NK-92 (cell line): ENCODE measurements around the gene MRPL39.
"Not testable (repeated sequence)": the region's sequence is repeated elsewhere in the genome, so short reads cannot be mapped to it uniquely, and the experiment has no call there.

ENCODE experiments used
- DNase-seq: peaks from one replicate; lab custom pipeline; 2025; ENCODE audit not compliant: unreplicated experiment; lab: John Stamatoyannopoulos, UW

MRPL39 gene

DNA sequence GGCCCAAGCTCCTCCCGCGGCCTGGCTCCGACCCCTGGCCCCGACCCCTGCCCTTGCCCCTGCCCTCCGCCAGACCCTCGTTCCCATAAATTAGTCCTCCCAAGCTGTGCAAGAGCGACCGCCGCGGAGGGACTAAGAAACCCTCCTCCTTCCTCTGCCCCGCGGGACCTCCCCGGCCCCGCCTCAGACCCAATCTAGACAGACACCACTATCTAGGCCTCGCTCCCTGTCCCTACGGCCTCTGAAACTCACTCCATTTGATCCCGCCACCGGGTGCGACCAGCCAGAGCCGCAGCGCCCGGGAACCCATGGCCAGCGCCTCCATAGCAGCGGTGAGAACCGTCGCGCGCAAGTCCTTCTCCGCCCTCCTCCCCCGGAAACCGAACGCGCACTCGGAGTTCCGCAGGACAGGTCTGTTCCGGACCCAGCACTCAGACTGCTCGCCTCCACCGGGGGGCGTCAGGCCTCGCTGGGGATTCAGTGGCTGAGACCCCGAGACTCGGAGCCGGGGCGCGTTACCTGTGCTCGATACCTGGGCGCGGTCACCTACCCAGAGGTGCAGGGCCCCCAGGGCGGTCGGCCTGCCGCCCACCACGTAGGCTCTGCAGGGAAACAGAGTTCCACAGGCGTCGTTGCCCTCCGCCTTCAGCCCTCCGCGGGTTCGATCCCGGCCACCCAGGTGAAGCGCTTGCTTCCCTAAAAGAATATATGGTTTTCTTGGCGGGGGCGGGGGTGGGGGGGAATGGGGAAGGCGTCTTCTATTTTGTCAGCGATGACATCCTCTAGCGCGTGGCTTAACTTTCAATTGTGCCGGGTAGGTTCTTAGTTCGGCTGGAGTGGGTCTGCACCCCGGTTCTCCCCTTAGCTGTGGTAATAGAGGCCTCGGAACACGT is at the start of gene MRPL39:
Gene MRPL39 (minus strand): TSS at position 331 of the 893 bp plus-strand sequence. CDS start 6 bp downstream, at position 325.
- DNase-seq = peak; percentile 23

DNA sequence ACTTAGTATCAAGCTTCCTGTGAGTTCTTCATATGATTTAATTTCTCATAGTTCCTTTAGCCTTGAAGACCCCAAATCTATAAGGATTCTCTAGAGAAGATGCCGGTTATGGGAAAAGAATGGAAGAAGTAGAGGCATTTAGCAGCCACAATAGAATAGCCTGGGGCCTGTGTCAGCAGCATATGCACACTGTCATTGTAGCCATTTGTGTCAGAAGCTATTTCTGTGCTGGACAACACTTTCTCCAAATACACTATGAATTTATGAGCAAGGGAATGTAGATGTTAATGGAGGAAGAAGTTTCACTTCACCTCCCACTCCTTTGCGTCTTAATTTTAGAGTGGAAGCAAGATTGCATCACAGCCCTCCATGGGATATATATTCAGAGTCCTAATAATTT is 49.1 kb upstream of the MRPL39 start:
- DNase-seq = no peak

DNA sequence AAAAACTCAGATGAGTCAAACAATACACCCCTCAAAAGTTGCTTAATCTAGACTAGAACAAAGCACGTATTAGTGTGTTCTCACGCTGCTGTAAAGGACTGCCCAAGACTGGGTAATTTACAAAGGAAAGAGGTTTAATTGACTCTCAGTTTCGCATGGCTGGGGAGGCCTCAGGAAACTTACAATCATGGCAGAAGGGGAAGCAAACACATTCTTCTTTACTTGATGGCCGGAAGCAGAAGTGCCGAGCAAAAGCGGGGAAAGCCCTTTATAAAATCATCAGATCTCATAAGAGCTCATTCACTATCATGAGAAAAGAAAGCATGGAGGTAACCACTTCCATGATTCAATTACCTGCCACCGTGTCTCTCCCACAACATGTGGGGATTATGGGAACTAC is 41.9 kb upstream of the MRPL39 start:
- no peak for DNase-seq

DNA sequence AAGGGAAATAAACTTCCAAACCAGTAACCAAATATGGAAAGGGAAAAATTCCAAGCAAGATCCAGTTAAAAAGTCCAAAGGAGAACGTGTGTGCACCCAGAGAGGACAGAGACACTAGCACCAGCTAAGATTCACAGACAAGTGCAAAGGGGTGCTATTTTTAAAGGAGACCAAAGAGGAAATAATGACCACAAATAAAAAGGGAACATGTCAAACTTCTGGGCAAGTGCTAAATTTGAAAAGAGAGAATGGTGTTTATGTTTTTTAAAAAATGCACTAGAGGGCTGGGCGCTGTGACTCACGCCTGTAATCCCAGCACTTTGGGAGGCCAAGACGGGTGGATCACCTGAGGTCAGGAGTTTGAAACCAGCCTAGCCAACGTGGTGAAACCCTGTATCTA is 40.4 kb upstream of the MRPL39 start:
- DNase-seq = no peak

DNA sequence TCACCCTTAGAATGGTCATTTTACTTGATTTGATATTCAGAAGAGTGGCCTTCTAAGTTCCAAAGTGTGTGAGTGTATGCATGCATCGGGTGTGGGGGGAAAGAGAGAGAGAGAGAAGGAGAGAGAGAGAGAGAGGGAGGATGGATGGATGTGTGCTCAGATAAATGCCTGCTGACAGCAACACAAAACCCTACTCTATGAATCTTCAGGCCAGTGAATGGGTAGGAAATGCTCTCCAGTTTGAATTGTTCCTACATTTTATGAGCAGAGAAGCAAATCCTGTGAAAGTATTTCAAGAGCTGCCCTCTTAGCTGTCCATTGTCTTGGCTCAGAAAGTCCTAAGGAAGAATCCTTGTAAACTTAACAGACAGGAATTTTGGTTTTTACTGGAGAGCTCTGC is 39.2 kb upstream of the MRPL39 start:
- DNase-seq = no peak

DNA sequence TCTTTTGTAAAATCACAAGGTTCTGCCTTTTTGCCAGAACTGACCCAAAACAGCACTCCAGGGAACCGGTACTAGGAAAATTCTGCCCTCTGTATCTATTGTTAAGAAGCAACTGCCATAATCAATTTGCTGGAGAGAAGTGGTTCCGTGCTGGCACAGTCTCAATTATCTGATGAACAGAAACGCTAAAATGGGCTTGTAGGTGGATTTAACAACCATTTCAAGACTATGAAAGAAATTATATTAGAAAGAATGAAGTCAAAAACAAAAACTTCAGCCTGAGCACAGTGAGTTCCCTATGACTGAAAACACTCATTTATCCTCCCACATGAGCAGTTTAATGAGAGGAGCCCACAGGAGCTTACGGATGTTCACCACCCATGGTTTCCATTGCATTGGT is 36.2 kb upstream of the MRPL39 start:
- no peak for DNase-seq

DNA sequence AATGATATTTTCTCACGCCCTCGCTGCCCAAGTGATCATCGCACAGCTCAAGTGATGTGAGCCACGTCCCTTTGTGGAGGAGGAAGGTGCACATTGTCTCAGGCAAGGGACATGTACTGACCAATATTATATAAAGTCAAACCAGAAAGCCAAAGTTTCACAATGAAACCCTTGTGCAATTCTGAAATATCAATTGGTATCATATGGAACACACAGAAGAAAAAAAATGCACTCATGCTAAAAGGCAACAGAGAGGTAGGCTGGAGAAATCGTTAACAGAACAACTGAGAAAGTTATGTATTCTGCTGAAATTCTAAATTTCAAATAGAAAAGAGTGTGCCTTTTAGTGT is 33.6 kb upstream of the MRPL39 start:
- DNase-seq = no peak

DNA sequence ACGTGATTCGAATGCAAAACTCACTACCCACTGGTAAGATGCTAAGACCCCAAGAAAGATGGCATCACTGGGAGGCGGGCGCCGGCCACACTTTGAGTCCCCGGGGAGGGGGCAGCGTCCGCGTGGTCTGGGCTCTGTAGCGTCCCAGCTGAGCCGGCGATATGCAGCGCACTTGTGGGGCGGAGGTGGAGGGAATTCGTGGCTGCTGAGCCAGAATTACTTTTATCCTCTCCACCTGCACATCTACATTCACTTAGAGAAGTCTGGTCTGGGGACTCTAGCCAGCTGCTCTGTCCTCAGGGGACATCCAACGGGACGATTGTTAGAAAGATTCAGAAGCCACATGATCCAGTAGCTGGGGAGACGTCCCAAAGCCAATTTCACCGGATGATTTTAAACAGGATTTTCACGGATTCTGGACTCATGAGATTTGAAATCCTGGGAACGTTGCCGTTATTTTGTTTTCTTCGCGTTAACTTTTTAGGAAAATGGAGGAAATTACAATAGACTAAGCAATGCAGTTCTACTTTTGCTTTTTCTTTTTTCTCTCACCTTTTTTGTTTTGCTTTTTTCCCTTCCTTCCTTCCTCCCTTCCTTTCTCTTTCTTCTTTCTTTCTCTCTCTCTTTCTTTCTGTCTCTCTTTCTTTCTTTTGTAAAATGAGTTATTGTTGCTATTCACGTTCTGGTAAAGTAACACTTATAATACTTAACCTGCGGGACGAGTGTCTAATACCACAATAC is 33.1 kb upstream of the MRPL39 start:
- no peak for DNase-seq

DNA sequence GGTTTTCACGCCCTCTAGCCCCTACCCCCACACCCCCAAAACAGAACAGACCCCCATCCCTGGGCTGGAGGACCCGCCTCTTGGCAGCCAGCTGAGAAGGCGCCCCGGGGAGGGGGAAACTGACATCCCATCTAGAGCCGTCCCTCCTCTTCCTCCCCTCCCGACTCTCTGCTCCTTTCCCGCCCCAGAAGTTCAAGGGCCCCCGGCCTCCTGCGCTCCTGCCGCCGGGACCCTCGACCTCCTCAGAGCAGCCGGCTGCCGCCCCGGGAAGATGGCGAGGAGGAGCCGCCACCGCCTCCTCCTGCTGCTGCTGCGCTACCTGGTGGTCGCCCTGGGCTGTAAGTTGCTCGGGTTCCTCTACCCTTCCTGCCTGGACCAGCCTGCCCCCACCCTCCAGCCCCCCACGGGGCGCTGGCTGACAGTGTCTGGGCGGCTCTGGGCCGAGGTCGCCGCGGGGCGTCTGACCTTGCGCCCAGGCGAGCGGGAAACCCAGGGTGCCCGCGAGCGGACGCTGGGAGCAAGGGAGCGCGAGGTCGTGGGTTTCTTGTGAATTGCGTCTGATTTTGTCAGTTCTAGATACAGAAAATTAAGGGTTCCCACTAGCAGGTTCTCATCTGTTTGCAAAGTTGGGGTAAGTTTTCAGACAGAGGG is 32.4 kb upstream of the MRPL39 start:
- no peak for DNase-seq

DNA sequence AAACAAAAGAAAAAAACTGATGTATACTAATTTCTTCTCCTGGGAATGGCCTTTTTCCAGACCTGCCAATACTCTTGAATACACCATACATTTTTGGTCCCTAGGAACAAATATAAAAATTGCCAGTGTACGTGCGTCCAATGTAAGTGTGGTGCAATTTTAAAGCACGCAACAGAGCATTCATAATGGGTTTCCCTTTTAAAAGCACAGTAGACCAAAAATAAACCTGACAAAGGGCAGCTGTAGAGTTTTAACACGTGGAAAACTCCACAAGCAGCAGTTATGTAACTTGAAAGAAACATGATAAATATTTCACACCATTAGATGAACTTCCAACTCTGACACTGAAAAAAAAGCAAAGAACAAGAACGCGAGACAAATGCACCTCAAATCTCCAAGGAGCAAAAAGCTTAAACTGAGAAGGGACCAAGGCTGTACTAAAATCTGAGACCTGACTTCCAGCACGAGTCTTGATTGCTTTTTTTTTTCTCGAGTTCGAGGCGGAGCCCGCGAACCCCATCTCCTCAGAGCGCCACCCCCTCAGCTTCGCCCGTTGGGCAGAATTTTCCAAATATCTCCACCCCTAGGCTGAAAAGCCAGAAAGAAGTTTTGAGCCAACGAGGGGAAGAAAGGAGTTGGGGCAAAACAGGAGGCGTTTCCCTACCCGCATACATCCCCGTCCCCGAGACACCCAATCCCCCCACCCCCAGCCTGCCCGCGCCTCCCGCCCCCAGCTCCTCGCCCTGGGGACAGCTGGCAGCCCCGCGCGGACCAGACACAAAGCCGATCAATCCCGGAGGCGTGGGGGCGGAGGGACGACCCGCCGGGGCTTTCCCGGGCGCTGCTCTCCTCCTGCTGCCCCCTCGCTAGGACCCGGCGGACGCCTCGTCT is 31.6 kb upstream of the MRPL39 start, which contains the start of gene JAM2:
Gene JAM2 (plus strand): TSS at position 599 of the 891 bp plus-strand sequence. CDS start 564 bp downstream, outside the sequence.
- DNase-seq = no peak

DNA sequence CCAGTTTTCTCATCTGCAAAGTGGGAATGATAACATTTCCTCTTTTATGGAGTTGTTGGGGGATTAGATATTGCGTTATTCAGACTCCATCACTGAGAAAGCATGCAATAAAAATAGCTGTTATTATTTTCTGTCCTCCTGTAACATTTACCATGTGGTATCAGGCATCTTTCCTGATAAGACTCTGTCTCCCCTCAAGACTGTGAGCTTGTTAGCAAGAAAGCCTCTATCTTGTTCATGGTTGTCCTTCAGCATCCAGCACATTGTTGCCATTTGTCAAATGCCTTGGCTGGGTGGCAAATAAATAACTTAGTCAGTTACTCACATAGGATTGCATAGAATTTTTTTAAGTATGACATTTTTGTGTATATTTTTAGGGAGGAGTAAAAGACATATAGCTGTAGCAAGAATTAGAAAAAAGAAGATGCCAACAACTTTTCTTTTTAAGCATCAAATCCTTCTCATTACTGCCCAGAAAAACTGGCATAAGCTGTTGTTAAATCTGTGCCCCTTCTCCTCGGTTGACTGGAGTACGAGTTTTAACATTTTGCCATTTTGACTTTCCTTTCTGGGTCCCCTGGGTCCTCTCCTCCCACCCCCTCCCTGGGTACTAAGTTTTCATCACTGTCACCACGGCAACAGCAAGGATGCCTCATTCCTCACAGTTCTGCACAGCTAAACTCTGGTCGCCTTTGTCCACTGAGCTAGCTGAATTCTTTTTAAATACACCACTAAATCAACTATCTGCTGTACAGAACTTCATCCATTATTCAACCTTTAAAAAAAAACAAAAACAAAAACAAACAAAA is 30.8 kb upstream of the MRPL39 start:
- DNase-seq = no peak

DNA sequence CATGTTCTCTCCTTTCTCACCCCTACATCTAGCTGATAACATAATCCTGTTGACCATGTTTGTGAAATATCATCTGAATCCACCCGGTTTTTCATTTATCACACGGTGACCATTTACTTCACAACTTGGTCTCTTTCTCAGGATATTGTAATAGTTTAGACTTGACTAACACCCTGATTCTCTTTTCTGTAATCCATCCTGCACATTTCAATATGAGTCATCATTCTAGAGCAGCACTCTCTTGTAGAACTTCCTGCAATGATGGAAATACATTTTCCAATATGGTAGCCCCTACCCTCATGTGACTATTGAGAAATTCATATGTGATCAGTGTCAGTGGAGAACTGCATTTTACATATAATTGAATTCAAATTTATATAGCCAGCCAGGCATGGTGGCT is 29.4 kb upstream of the MRPL39 start:
- DNase-seq = no peak

DNA sequence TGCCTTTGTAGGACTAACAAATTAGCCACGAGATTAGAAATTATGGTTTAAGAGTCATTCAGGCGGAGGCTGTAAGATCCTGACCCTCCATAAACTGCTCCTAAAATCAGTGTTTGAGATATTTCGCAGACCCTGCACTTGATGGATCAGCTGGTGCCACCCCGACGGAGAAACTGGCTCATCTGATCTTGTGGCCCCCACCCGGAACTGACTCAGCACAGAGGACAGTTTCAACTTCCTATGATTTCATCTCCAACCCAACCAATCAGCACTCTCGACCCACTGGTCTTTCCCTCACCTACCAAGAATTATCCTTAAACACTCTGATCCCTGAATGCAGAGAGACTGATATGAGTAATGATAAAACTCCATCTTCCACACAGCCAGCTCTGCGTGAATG is 28.0 kb upstream of the MRPL39 start:
- DNase-seq = no peak

DNA sequence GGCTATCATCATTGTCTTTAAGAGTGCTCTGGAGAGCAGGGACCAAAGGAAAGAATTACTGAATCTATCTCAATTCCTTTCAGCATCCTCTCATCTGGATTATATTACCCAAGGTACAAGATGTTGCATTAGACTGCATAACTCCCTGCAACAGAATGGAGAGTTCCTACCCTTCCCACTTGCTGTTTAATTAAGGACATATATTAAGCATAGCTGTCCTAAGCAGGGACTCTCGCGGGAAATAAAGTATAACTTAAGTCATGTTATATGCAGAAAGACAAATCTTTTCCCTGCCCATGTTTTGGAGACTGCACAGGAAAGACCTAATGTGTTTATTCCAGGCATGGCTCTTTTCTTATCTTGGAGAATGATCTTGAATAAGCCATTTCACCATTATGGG is 25.0 kb upstream of the MRPL39 start:
- DNase-seq = no peak

DNA sequence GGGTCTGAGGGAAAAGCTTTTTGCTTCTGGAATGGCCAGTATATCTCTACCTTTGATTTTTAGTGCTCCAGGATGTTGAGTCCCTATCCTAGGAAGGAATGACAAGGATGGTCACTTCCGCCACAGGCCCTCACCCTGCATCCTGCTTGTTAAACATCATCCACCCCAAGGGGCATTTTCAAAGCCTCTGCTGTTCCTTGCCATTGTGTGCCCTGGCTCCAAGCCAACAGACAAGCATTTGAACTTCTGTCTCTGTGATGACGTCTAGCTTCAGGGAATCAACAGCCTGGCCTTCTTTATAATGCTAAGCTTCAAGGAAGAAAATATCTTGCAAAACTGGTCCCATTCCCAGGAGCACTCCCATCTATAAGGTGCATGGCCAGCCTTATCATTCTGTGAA is 19.5 kb upstream of the MRPL39 start:
- no peak for DNase-seq

DNA sequence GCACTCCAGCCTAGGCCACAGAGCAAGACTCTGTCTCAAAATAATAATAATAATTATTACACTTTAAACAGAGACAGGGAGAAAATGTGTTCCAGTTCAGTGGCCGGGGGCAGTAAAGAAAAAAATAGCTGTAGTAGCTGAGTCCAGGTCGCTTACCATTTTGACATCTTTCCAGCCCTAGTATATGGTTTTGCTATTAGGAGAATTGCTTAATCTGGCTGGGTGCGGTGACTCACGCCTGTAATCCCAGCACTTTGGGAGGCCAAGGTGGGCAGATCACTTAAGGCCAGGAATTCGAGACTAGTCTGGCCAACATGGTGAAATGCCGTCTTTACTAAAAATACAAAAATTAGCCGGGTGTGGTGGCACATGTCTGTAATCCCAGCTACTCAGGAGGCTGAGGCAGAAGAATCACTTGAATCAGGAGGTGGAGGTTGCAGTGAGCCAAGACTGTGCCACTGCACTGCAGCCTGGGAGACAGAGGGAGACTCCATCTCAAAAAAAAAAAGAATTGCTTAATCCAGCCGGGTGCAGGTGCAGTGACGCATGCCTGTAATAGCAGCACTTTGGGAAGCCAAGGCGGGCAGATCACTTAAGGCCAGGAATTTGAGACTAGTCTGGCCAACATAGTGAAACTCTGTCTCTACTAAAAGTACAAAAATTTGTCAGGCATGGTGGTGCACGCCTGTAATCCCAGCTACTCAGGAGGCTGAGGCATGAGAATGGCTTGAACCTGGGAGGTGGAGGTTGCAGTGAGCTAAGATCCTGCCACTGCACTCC is 18.7 kb upstream of the MRPL39 start:
- DNase-seq = not testable (repeated sequence)

DNA sequence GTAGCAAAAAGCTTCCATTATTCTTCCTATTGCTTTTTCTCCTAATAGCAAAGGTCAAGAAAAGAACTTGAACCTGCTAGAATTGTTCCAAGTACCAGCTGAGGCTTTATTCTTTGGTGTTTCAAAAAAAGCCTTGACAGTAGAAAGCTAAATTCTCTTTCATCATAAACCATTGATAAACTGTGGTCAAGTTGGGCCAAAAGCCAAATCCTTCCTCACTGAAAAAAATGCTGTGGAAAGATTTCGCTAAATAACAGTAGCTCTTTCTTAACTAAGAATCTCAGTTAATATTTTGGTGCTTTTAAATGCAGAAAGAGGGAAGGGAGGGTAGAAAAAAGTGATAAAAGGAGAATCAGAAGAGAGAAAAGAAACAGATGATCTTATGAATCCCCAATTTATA is 17.8 kb upstream of the MRPL39 start:
- no peak for DNase-seq

DNA sequence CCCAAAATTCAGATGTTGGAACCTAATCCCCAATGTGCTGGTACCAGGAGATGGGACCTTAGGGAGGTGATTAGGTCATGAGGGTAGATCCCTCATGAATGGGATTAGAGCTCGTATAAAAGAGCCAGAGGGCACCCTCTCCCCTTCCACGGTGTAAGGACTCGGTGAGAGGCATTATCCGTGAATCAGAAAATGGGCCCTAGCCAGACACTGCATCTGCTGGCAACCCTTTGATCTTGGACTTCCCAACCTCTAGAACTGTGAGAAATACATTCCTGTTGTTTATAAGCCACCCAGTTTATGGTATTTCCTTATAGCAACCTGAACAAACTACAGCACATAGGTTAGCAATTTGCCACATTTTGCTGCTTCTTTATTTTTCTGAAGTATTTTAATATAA is 17.2 kb upstream of the MRPL39 start:
- DNase-seq = no peak

DNA sequence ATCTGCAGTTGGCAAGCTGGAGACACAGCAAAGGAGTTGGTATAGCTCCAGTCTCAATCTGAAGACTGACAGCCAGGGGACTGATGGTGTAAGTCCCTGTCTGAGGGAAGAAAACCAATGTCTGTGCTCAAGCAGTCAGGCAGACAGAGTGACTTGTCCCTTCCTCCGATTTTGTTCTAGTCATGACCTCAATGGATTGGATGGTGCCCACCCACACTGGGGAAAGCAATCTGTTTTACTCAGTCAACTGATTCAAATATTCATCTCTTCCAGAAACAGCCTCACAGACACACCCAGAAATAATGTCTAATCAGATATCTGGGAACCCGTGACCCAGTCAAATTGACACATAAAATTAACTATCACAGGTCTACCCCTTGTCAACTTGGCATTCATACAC is 11.9 kb upstream of the MRPL39 start:
- DNase-seq = no peak
